ENCODE measurements around the gene BID.

BID gene

GRCh38 chr22:17794726-17795542 is 20.7 kb upstream of the BID start:
- peak overlapping the region; percentile 92 for H3K27ac Mint-ChIP-seq
- DNase-seq (ENCODE audit: low spot score in 2 of 2) (no peak), ATAC-seq (ENCODE audit: low read depth) (no peak)
- H3K36me3 Mint-ChIP-seq = peaks cover 11% of the 10 kb centered on the region
- H3K9me3 Mint-ChIP-seq = no peaks in the 10 kb centered on the region
- H3K27me3 Mint-ChIP-seq = no peaks in the 10 kb centered on the region
- peak overlapping the region; percentile 61 for H3K4me3 Mint-ChIP-seq
- peaks cover 38% of the 10 kb centered on the region for H3K4me1 Mint-ChIP-seq

GRCh38 chr22:17792854-17793434 is 18.7 kb upstream of the BID start:
- Mint-ChIP-seq H3K27ac (peak overlapping the region; percentile 92), H3K9me3 (no peaks in the 10 kb centered on the region), H3K27me3 (no peaks in the 10 kb centered on the region), H3K36me3 (peaks cover 11% of the 10 kb centered on the region), H3K4me1 (peaks cover 29% of the 10 kb centered on the region), H3K4me3 (no peak overlapping the region)
- ATAC-seq (ENCODE audit: low read depth) (no peak), DNase-seq (ENCODE audit: low spot score in 2 of 2) (no peak)

- DNase-seq (ENCODE audit: low spot score in 2 of 2) = no peak
Measured at GRCh38 chr22:17792299-17792698, 18.0 kb upstream of the BID start.

GRCh38 chr22:17791196-17791595 is 16.9 kb upstream of the BID start:
- peaks cover 11% of the 10 kb centered on the region for H3K36me3 Mint-ChIP-seq
- ATAC-seq (ENCODE audit: low read depth) (no peak), DNase-seq (ENCODE audit: low spot score in 2 of 2) (no peak)
- no peaks in the 10 kb centered on the region for H3K27me3 Mint-ChIP-seq
- no peak overlapping the region for H3K4me3 Mint-ChIP-seq
- peak overlapping the region; percentile 47 for H3K27ac Mint-ChIP-seq
- no peaks in the 10 kb centered on the region for H3K9me3 Mint-ChIP-seq
- H3K4me1 Mint-ChIP-seq = peaks cover 20% of the 10 kb centered on the region

More at GRCh38 chr22:17792299-17792698, 18.0 kb upstream of the BID start:
- Mint-ChIP-seq H3K36me3 (peaks cover 11% of the 10 kb centered on the region), H3K27ac (no peak overlapping the region), H3K9me3 (no peaks in the 10 kb centered on the region), H3K4me1 (peaks cover 28% of the 10 kb centered on the region), H3K27me3 (no peaks in the 10 kb centered on the region), H3K4me3 (no peak overlapping the region)
- no peak for ATAC-seq (ENCODE audit: low read depth)

GRCh38 chr22:17789379-17790200 is 15.3 kb upstream of the BID start:
- H3K27me3 Mint-ChIP-seq = no peaks in the 10 kb centered on the region
- no peaks in the 10 kb centered on the region for H3K9me3 Mint-ChIP-seq
- no peak for DNase-seq (ENCODE audit: low spot score in 2 of 2)
- no peak for ATAC-seq (ENCODE audit: low read depth)
- no peak overlapping the region for H3K27ac Mint-ChIP-seq
- H3K4me3 Mint-ChIP-seq = no peak overlapping the region
- H3K4me1 Mint-ChIP-seq = peaks cover 6% of the 10 kb centered on the region
- peaks cover 10% of the 10 kb centered on the region for H3K36me3 Mint-ChIP-seq

- H3K4me3 Mint-ChIP-seq = no peak overlapping the region
- no peaks in the 10 kb centered on the region for H3K27me3 Mint-ChIP-seq
- H3K4me1 Mint-ChIP-seq = peaks cover 4% of the 10 kb centered on the region
- ATAC-seq (ENCODE audit: low read depth) = no peak
- H3K9me3 Mint-ChIP-seq = no peaks in the 10 kb centered on the region
- DNase-seq (ENCODE audit: low spot score in 2 of 2) = no peak
- H3K36me3 Mint-ChIP-seq = peaks cover 8% of the 10 kb centered on the region
- H3K27ac Mint-ChIP-seq = no peak overlapping the region
Measured at GRCh38 chr22:17788528-17789378, 14.5 kb upstream of the BID start.

GRCh38 chr22:17787716-17788330 is 13.6 kb upstream of the BID start:
- Mint-ChIP-seq H3K36me3 (peaks cover 2% of the 10 kb centered on the region), H3K4me1 (no peaks in the 10 kb centered on the region), H3K4me3 (no peak overlapping the region), H3K27ac (no peak overlapping the region), H3K9me3 (no peaks in the 10 kb centered on the region), H3K27me3 (no peaks in the 10 kb centered on the region)
- ATAC-seq (ENCODE audit: low read depth) (no peak), DNase-seq (ENCODE audit: low spot score in 2 of 2) (no peak)

GRCh38 chr22:17787241-17787640 is 13.0 kb upstream of the BID start:
- DNase-seq (ENCODE audit: low spot score in 2 of 2) (no peak), ATAC-seq (ENCODE audit: low read depth) (no peak)
- H3K36me3 Mint-ChIP-seq = peaks cover 2% of the 10 kb centered on the region
- peak overlapping the region; percentile 73 for H3K27ac Mint-ChIP-seq
- no peaks in the 10 kb centered on the region for H3K9me3 Mint-ChIP-seq
- H3K4me3 Mint-ChIP-seq = no peak overlapping the region
- H3K27me3 Mint-ChIP-seq = no peaks in the 10 kb centered on the region
- H3K4me1 Mint-ChIP-seq = peaks cover 4% of the 10 kb centered on the region

GRCh38 chr22:17786435-17787161 is 12.3 kb upstream of the BID start:
- ATAC-seq (ENCODE audit: low read depth) = no peak
- H3K36me3 Mint-ChIP-seq = peaks cover 2% of the 10 kb centered on the region
- peak overlapping the region; percentile 73 for H3K27ac Mint-ChIP-seq
- no peak overlapping the region for H3K4me3 Mint-ChIP-seq
- H3K27me3 Mint-ChIP-seq = no peaks in the 10 kb centered on the region
- DNase-seq (ENCODE audit: low spot score in 2 of 2) = no peak
- no peaks in the 10 kb centered on the region for H3K9me3 Mint-ChIP-seq
- peaks cover 4% of the 10 kb centered on the region for H3K4me1 Mint-ChIP-seq

- ATAC-seq (ENCODE audit: low read depth) (peak; percentile 67), DNase-seq (ENCODE audit: low spot score in 2 of 2) (peak; percentile 76 to 81)
- no peak overlapping the region for H3K4me3 Mint-ChIP-seq
- peak overlapping the region; percentile 74 for H3K27ac Mint-ChIP-seq
- H3K27me3 Mint-ChIP-seq = no peaks in the 10 kb centered on the region
- peaks cover 12% of the 10 kb centered on the region for H3K4me1 Mint-ChIP-seq
- H3K9me3 Mint-ChIP-seq = no peaks in the 10 kb centered on the region
- no peaks in the 10 kb centered on the region for H3K36me3 Mint-ChIP-seq
Measured at GRCh38 chr22:17785185-17786184, 11.2 kb upstream of the BID start.

GRCh38 chr22:17784776-17785175 is 10.5 kb upstream of the BID start:
- Mint-ChIP-seq H3K9me3 (no peaks in the 10 kb centered on the region), H3K36me3 (no peaks in the 10 kb centered on the region)

More at GRCh38 chr22:17784776-17785175, 10.5 kb upstream of the BID start:
- no peak for ATAC-seq (ENCODE audit: low read depth)
- Mint-ChIP-seq H3K27ac (no peak overlapping the region), H3K27me3 (no peaks in the 10 kb centered on the region), H3K4me3 (no peak overlapping the region), H3K4me1 (peaks cover 18% of the 10 kb centered on the region)
- DNase-seq (ENCODE audit: low spot score in 2 of 2) = no peak

Measured in memory B cell (primary cell).